GM21529 (cell line): ENCODE data around the gene KLHDC10.
"Not testable (repeated sequence)": the region's sequence is repeated elsewhere in the genome, so short reads cannot be mapped to it uniquely, and the experiment has no call there.

ENCODE experiments used
- ATAC-seq: cut with Tn5 transposase; IDR thresholded peaks from one replicate; pipeline ENCODE4 v1.9.1; 2021; ENCODE audit not compliant: unreplicated experiment

The KLHDC10 gene

GRCh38 chr7:130139193-130139960 is 69.0 kb downstream of the KLHDC10 start:
- no peak for ATAC-seq

GRCh38 chr7:130140551-130141160 is 70.3 kb downstream of the KLHDC10 start:
- no peak for ATAC-seq

GRCh38 chr7:130141161-130141883 is 71.0 kb downstream of the KLHDC10 start:
- peak; percentile 44 for ATAC-seq

- no peak for ATAC-seq
Observed at GRCh38 chr7:130141884-130142653, 71.7 kb downstream of the KLHDC10 start.

GRCh38 chr7:130142654-130143333 is 72.5 kb downstream of the KLHDC10 start:
- ATAC-seq = no peak

- ATAC-seq = no peak
Observed at GRCh38 chr7:130143334-130143732, 73.0 kb downstream of the KLHDC10 start.

GRCh38 chr7:130143986-130144311 is 73.6 kb downstream of the KLHDC10 start:
- ATAC-seq = no peak

- ATAC-seq = no peak
Observed at GRCh38 chr7:130144312-130145171, 74.2 kb downstream of the KLHDC10 start.

- no peak for ATAC-seq
Observed at GRCh38 chr7:130145424-130146100, 75.2 kb downstream of the KLHDC10 start.

- ATAC-seq = not testable (repeated sequence)
Observed at GRCh38 chr7:130146142-130146541, 75.8 kb downstream of the KLHDC10 start.

GRCh38 chr7:130146693-130147405 is 76.5 kb downstream of the KLHDC10 start:
- ATAC-seq = no peak

GRCh38 chr7:130147710-130148325 is 77.5 kb downstream of the KLHDC10 start:
- no peak for ATAC-seq

- no peak for ATAC-seq
Observed at GRCh38 chr7:130148561-130148960, 78.2 kb downstream of the KLHDC10 start.

- ATAC-seq = peak; percentile 67
Observed at GRCh38 chr7:130149281-130150139, 79.2 kb downstream of the KLHDC10 start.

GRCh38 chr7:130150587-130150986 is 80.3 kb downstream of the KLHDC10 start:
- ATAC-seq = no peak

GRCh38 chr7:130151591-130152492 is 81.5 kb downstream of the KLHDC10 start:
- no peak for ATAC-seq
